HCT116 (cell line): ENCODE data around the gene TMEM141. TPM values are rescaled to one million over a fixed set of nuclear protein-coding genes. Genes with fewer than 3 reads are reported as not detected.

Source experiments
- ATAC-seq: fragments of 200-7000 bp; cut with Tn5 transposase; 2 replicates; pipeline ENCODE4 v1.9.1; 2020; ENCODE audit warnings: mild to moderate bottlenecking, moderate library complexity
- BruUV-seq: library from RNA; stranded (reverse); fragments of 400-500 nt; replicated peaks from 2 replicates; lab custom pipeline; 2021; lab: Mats Ljungman, UMichigan
- CTCF ChIA-PET: fragments of 300-600 bp; sonication (Branson Sonifier 250); formaldehyde crosslinking; loops from one replicate; lab custom pipeline; 2021; ENCODE audit warnings: antibody characterized with exemption; lab: Charles Lee
- POLR2A ChIA-PET: fragments of 300-600, 350-600 bp; sonication (Branson Sonifier 250); formaldehyde crosslinking; loops from one replicate; lab custom pipeline; 2021; ENCODE audit warnings: antibody characterized with exemption; lab: Charles Lee
- RAD21 ChIA-PET, 2 experiments: fragments of 300-600 bp; sonication (Branson Sonifier 250); formaldehyde crosslinking; loops; one replicate each; lab custom pipeline; 2023; ENCODE audit warnings: low total read pairs in 2 of 2; ENCODE audit not compliant: uncharacterized antibody in 2 of 2, unreplicated experiment in 2 of 2, low non-redundant PET in 1 of 2; lab: Charles Lee
- DNase-seq: peaks from one replicate; pipeline ENCODE4 v3.0.0-alpha.2; 2010; ENCODE audit warnings: low read depth, low spot score
- H2AFZ ChIP-seq: fragments of 200-600 bp; shearing (Covaris generic), sonication (generic); 2 replicates; pipeline ENCODE4 v1.6.1; 2017; ENCODE audit warnings: low read depth, mixed run types, mixed read lengths, antibody characterized with exemption, low read length; ENCODE audit not compliant: poor library complexity, severe bottlenecking
- H3K27ac ChIP-seq: 2 replicates; pipeline ENCODE4 v1.5.1; 2012; ENCODE audit warnings: low read depth, low read length
- H3K27me3 ChIP-seq: fragments of 200-600 bp; sonication (generic); 2 replicates; pipeline ENCODE4 v1.6.1; 2016; ENCODE audit warnings: mixed run types, low read length, mixed read lengths; ENCODE audit not compliant: insufficient read depth
- H3K36me3 ChIP-seq, 2 experiments: fragments of 200-500 bp in 1 of 2; fragments of 200-600 bp in 1 of 2; sonication (Bioruptor generic) in 1 of 2; sonication (generic) in 1 of 2; 2 replicates each; pipeline versions ENCODE4 v1.5.1 to v1.6.1; 2014 to 2016; ENCODE audit warnings: low read length in 2 of 2, inconsistent platforms in 1 of 2, mixed read lengths in 1 of 2, mixed run types in 1 of 2; ENCODE audit not compliant: insufficient read depth in 2 of 2, control insufficient read depth in 1 of 2
- H3K4me1 ChIP-seq, 2 experiments: fragments of 200-600 bp in 1 of 2; sonication (generic) in 1 of 2; 2 replicates each; pipeline versions ENCODE4 v1.5.1 to v1.6.1; 2012 to 2017; ENCODE audit warnings: low read length in 2 of 2, inconsistent platforms in 1 of 2, mild to moderate bottlenecking in 1 of 2, mixed read lengths in 1 of 2, mixed run types in 1 of 2, moderate library complexity in 1 of 2; ENCODE audit not compliant: insufficient read depth in 2 of 2, control insufficient read depth in 1 of 2
- H3K4me2 ChIP-seq: fragments of 200-600 bp; sonication (generic); 2 replicates; pipeline ENCODE4 v1.6.1; 2017; ENCODE audit warnings: mixed run types, low read length, mixed read lengths
- H3K4me3 ChIP-seq, 2 experiments: fragments of 200-600 bp in 1 of 2; sonication (generic) in 1 of 2; replicated peaks in 1 of 2; 2 replicates each; pipeline ENCODE4 v1.5.1; 2011 to 2016; ENCODE audit warnings: low read length in 2 of 2, control low read depth in 1 of 2, low read depth in 1 of 2, mild to moderate bottlenecking in 1 of 2, mixed read lengths in 1 of 2, mixed run types in 1 of 2
- H3K79me2 ChIP-seq: fragments of 200-600 bp; sonication (generic); 2 replicates; pipeline ENCODE4 v1.6.1; 2017; ENCODE audit warnings: mild to moderate bottlenecking, mixed run types, low read length, moderate library complexity, mixed read lengths; ENCODE audit not compliant: insufficient read depth
- H3K9ac ChIP-seq: fragments of 200-600 bp; sonication (generic); 2 replicates; pipeline ENCODE4 v1.6.1; 2016; ENCODE audit warnings: low read length, mixed read lengths
- H3K9me2 ChIP-seq: fragments of 200-600 bp; sonication (generic), shearing (Covaris generic); 2 replicates; pipeline ENCODE4 v1.6.1; 2017; ENCODE audit warnings: mixed run types, mild to moderate bottlenecking, moderate library complexity; ENCODE audit not compliant: insufficient read depth
- H3K9me3 ChIP-seq, 2 experiments: fragments of 200-500 bp in 1 of 2; fragments of 200-600 bp in 1 of 2; sonication (Bioruptor generic) in 1 of 2; sonication (generic) in 1 of 2; 2 replicates each; pipeline ENCODE4 v1.6.1; 2014 to 2017; ENCODE audit warnings: low read length in 2 of 2, mixed read lengths in 2 of 2, inconsistent platforms in 1 of 2, low read depth in 1 of 2, mild to moderate bottlenecking in 1 of 2, mixed run types in 1 of 2, moderate library complexity in 1 of 2; ENCODE audit not compliant: control insufficient read depth in 1 of 2, insufficient read depth in 1 of 2
- H4K20me1 ChIP-seq: fragments of 200-600 bp; sonication (generic), shearing (Covaris generic); 2 replicates; pipeline ENCODE4 v1.6.1; 2017; ENCODE audit warnings: mixed run types, mild to moderate bottlenecking, moderate library complexity; ENCODE audit not compliant: insufficient read depth
- CBX3 ChIP-seq: IDR thresholded peaks from 2 replicates; pipeline ENCODE4 v1.6.1; 2012; ENCODE audit warnings: low read depth
- CEBPB ChIP-seq: IDR thresholded peaks from 2 replicates; pipeline ENCODE4 v1.6.1; 2012; ENCODE audit warnings: low read depth
- EGR1 ChIP-seq: IDR thresholded peaks from 2 replicates; pipeline ENCODE4 v1.6.1; 2012; ENCODE audit warnings: low read depth
- ELF1 ChIP-seq: IDR thresholded peaks from 2 replicates; pipeline ENCODE4 v1.6.1; 2012; ENCODE audit warnings: low read depth, borderline replicate concordance
- EZH2phosphoT487 ChIP-seq: fragments of 200-600 bp; IDR thresholded peaks from 2 replicates; pipeline ENCODE4 v1.6.1; 2018; ENCODE audit warnings: antibody characterized with exemption, borderline replicate concordance
- JUND ChIP-seq: IDR thresholded peaks from 2 replicates; pipeline ENCODE4 v1.6.1; 2012
- MAX ChIP-seq: IDR thresholded peaks from 2 replicates; pipeline ENCODE4 v1.6.1; 2012
- POLR2AphosphoS5 ChIP-seq: IDR thresholded peaks from 2 replicates; pipeline ENCODE4 v1.6.1; 2011; ENCODE audit warnings: mild to moderate bottlenecking, low read depth, low read length, moderate library complexity
- REST ChIP-seq: IDR thresholded peaks from 2 replicates; pipeline ENCODE4 v1.6.1; 2012; ENCODE audit warnings: low read depth
- SIN3A ChIP-seq: IDR thresholded peaks from 2 replicates; pipeline ENCODE4 v1.6.1; 2012; ENCODE audit warnings: low read depth
- SP1 ChIP-seq: IDR thresholded peaks from 2 replicates; pipeline ENCODE4 v1.6.1; 2012; ENCODE audit warnings: low read depth
- SRF ChIP-seq: IDR thresholded peaks from 2 replicates; pipeline ENCODE4 v1.6.1; 2012; ENCODE audit warnings: low read depth
- ZBTB33 ChIP-seq: IDR thresholded peaks from 2 replicates; pipeline ENCODE4 v1.6.1; 2011; ENCODE audit warnings: mild to moderate bottlenecking, low read length, moderate library complexity; ENCODE audit not compliant: insufficient replicate concordance; ENCODE audit errors: extremely low read depth
- ZFX ChIP-seq: fragments of 450-650 bp; IDR thresholded peaks from 2 replicates; pipeline ENCODE4 v1.6.1; 2017
- intact Hi-C: fragments of 100-400 bp; cut with micrococcal nuclease; formaldehyde crosslinking; loops from 2 replicates; pipeline ENCODE4 v1.10.0; 2022
- total RNA-seq: library from RNA; stranded (reverse); gene quantifications from one replicate; pipeline ENCODE4 v1.2.1, GENCODE V29; 2021; ENCODE audit not compliant: unreplicated experiment

The TMEM141 gene
- total RNA-seq, 1 experiment from 2014 or later = 73.6 TPM

- no peak for TF ChIP-seq JUND
- no peak for TF ChIP-seq ELF1
- TF ChIP-seq ZFX = no peak
- TF ChIP-seq EGR1 = no peak
- TF ChIP-seq CBX3 = no peak
- TF ChIP-seq SRF = no peak
- no peak for TF ChIP-seq CEBPB
- TF ChIP-seq REST = no peak
- no peak for TF ChIP-seq EZH2phosphoT487
- TF ChIP-seq SP1 = no peak
- TF ChIP-seq ZBTB33 = no peak
- TF ChIP-seq POLR2AphosphoS5 = no peak
- no peak for TF ChIP-seq SIN3A
- TF ChIP-seq MAX = no peak
- POLR2A ChIA-PET = interaction anchor here (1.0 kb wide), 1 partner anchor 16 kb away, joined by 3 read pairs; no protein-coding TSS in a partner anchor
- BruUV-seq = no TSS peak
Observed at GRCh38 chr9:136744773-136745172, 46.4 kb upstream of the TMEM141 start.

More at GRCh38 chr9:136744773-136745172, 46.4 kb upstream of the TMEM141 start:
- Histone ChIP-seq H3K79me2 (no peaks in the 10 kb centered on the region), H3K27ac (no peak overlapping the region), H3K4me1 (no peaks in the 10 kb centered on the region), H3K9ac (no peak overlapping the region), H3K4me2 (no peak overlapping the region), H3K36me3 (no peaks in the 10 kb centered on the region), H3K27me3 (no peaks in the 10 kb centered on the region), H4K20me1 (no peaks in the 10 kb centered on the region), H3K9me2 (no peaks in the 10 kb centered on the region), H3K9me3 (no peaks in the 10 kb centered on the region), H3K4me3 (no peak overlapping the region), H2AFZ (no peak overlapping the region)
- RAD21 ChIA-PET = no interaction called here
- DNase-seq = no peak
- no peak for ATAC-seq
- CTCF ChIA-PET = interaction anchor here (0.7 kb wide), 1 partner anchor 43 kb away, joined by 3 read pairs; no protein-coding TSS in a partner anchor
- intact Hi-C loops = no loop called here
